PFSK-1 (cell line): Measurements from ENCODE around the gene SLC22A8.

ENCODE experiments used
- FOXP2 ChIP-seq: optimal IDR thresholded peaks from 2 replicates; pipeline ENCODE3; 2011; ENCODE audit warnings: borderline replicate concordance, control low read depth, inconsistent platforms; ENCODE audit not compliant: insufficient read depth; ENCODE audit errors: extremely low read length, extremely low read depth
- POLR2AphosphoS5 ChIP-seq: IDR thresholded peaks from 2 replicates; pipeline ENCODE4 v1.6.1; 2012; ENCODE audit warnings: low read depth, mild to moderate bottlenecking, control low read depth, low read length, moderate library complexity
- REST ChIP-seq, 2 experiments: IDR thresholded peaks; 2 replicates each; pipeline versions ENCODE4 v1.6.1 to v1.8.0; 2011 to 2012; ENCODE audit warnings: low read depth in 2 of 2, low read length in 2 of 2, control low read depth in 1 of 2, inconsistent platforms in 1 of 2, mild to moderate bottlenecking in 1 of 2, moderate library complexity in 1 of 2; ENCODE audit not compliant: insufficient read depth in 1 of 2
- SIN3A ChIP-seq: IDR thresholded peaks from 2 replicates; pipeline ENCODE4 v1.6.1; 2012; ENCODE audit warnings: mild to moderate bottlenecking, low read length, moderate library complexity, borderline replicate concordance; ENCODE audit not compliant: insufficient read depth
- TAF1 ChIP-seq: IDR thresholded peaks from 2 replicates; pipeline ENCODE4 v1.6.1; 2012; ENCODE audit warnings: low read length, control low read depth, borderline replicate concordance; ENCODE audit not compliant: insufficient read depth

The SLC22A8 gene

GRCh38 chr11:62953811-62954210, 61.8 kb downstream of the SLC22A8 start:
- TF ChIP-seq TAF1 (no peak), REST (IDR thresholded peaks at IDR 0.05; ENCODE audit: insufficient read depth in 1 of 2, low read depth in 2 of 2, low read length in 2 of 2) (no peak), POLR2AphosphoS5 (no peak), FOXP2 (no peak), SIN3A (no peak)

- TF ChIP-seq REST (IDR thresholded peaks at IDR 0.05; ENCODE audit: insufficient read depth in 1 of 2, low read depth in 2 of 2, low read length in 2 of 2) (no peak), POLR2AphosphoS5 (no peak), TAF1 (no peak), FOXP2 (no peak), SIN3A (no peak)
These were observed 66.8 kb downstream of the SLC22A8 start for GRCh38 chr11:62948765-62949320.
